Nephron progenitor cell (in vitro differentiated cells): ENCODE results near the gene ZBTB46.
"Not testable (repeated sequence)": the region's sequence is repeated elsewhere in the genome, so short reads cannot be mapped to it uniquely, and the experiment has no call there.

Experiments used
- DNase-seq: peaks from one replicate; pipeline ENCODE4 v3.0.0; 2021
- H3K27ac Mint-ChIP-seq: 2 replicates; pipeline ENCODE4 v1.8.0; 2021; ENCODE audit warnings: mild to moderate bottlenecking, moderate library complexity, mixed read lengths
- H3K27me3 Mint-ChIP-seq: 2 replicates; pipeline ENCODE4 v1.8.0; 2021; ENCODE audit warnings: mild to moderate bottlenecking, low read depth, mixed read lengths; ENCODE audit not compliant: poor library complexity
- H3K36me3 Mint-ChIP-seq: 2 replicates; pipeline ENCODE4 v1.8.0; 2021; ENCODE audit warnings: low read depth, mixed read lengths
- H3K4me1 Mint-ChIP-seq: 2 replicates; pipeline ENCODE4 v1.8.0; 2021; ENCODE audit warnings: mixed read lengths
- H3K4me3 Mint-ChIP-seq: 2 replicates; pipeline ENCODE4 v1.8.0; 2021; ENCODE audit warnings: mild to moderate bottlenecking, moderate library complexity, mixed read lengths
- H3K9me3 Mint-ChIP-seq: 2 replicates; pipeline ENCODE4 v1.8.0; 2021; ENCODE audit warnings: mild to moderate bottlenecking, moderate library complexity, mixed read lengths
- TF ChIP-seq, protein P1 (sequence below): fragments of 200-600 bp; sonication (generic); IDR thresholded peaks from 2 replicates; pipeline ENCODE4 v1.5.0; 2021; ENCODE audit warnings: antibody characterized with exemption

The ZBTB46 gene

DNA sequence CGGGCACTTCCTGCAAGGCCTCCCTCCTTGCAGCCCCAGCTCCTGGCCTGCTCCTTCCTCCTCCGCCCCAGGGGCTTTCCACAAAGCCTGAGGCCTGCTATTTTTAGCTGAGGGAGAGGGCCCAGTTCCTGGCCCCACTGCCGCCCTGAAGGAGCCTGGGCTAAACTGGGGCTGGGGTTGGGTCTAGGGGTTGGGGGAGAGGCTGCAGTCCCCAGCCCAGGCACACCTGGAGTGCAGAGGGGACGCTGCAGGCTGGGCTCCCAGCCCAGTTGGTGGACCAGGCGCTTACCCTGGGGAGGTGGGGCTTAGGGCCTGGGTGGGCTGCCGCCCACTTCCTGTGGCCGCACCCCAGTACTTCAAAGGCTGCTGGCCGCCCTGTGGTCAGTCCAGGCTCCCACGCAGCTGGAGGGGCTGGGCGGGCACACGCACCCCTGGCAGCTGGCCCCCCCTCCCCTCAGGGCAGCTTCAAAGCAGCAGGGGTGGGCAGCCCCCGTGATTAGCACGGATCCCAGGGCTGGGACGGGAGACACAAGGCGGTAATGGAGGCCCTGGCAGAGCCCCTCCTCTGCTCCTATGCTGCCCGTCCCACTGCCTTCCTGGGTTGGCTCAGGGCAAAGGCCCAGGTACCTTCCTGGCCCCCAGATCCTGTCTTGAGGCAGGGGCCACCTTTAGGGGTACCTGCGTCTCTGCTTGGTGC lies 23.2 kb upstream of the ZBTB46 start:
- Mint-ChIP-seq H3K9me3 (no peaks in the 10 kb centered on the region), H3K27me3 (peaks cover 3% of the 10 kb centered on the region), H3K4me3 (no peak overlapping the region), H3K27ac (no peak overlapping the region), H3K36me3 (no peaks in the 10 kb centered on the region), H3K4me1 (peaks cover 60% of the 10 kb centered on the region)
- TF ChIP-seq, protein P1, sequence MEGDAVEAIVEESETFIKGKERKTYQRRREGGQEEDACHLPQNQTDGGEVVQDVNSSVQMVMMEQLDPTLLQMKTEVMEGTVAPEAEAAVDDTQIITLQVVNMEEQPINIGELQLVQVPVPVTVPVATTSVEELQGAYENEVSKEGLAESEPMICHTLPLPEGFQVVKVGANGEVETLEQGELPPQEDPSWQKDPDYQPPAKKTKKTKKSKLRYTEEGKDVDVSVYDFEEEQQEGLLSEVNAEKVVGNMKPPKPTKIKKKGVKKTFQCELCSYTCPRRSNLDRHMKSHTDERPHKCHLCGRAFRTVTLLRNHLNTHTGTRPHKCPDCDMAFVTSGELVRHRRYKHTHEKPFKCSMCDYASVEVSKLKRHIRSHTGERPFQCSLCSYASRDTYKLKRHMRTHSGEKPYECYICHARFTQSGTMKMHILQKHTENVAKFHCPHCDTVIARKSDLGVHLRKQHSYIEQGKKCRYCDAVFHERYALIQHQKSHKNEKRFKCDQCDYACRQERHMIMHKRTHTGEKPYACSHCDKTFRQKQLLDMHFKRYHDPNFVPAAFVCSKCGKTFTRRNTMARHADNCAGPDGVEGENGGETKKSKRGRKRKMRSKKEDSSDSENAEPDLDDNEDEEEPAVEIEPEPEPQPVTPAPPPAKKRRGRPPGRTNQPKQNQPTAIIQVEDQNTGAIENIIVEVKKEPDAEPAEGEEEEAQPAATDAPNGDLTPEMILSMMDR, result no peak
- DNase-seq, result no peak

DNA sequence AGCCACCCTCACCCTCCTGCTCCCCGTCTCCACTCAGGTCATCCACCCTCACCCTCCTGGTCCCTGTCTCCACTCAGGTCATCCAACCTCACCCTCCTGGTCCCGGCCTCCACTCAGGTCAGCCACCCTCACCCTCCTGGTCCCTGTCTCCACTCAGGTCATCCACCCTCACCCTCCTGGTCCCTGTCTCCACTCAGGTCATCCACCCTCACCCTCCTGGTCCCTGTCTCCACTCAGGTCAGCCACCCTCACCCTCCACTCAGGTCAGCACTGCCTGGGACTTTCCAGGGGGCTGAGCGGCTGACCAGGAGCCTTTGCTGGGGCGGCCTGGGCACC lies 22.6 kb upstream of the ZBTB46 start:
- not testable (repeated sequence) for DNase-seq, H3K27me3 Mint-ChIP-seq, H3K36me3 Mint-ChIP-seq, H3K27ac Mint-ChIP-seq, H3K9me3 Mint-ChIP-seq, H3K4me3 Mint-ChIP-seq
- peaks cover 58% of the 10 kb centered on the region for H3K4me1 Mint-ChIP-seq

DNA sequence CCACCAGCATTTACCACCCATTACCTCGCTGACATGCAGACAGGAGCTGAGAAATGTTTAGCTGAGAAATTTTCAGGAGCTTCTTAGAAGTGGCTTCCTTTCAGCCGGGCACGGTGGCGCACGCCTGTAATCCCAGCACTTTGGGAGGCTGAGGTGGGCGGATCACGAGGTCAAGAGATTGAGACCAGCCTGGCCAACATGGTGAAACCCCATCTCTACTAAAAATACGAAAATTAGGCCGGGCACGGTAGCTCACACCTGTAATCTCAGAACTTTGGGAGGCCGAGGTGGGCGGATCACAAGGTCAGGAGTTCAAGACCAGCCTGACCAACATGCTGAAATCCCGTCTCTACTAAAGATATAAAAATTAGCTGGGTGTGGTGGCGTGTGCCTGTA lies 20.5 kb upstream of the ZBTB46 start:
- H3K27ac Mint-ChIP-seq, H3K4me3 Mint-ChIP-seq, DNase-seq, H3K27me3 Mint-ChIP-seq, H3K36me3 Mint-ChIP-seq, H3K9me3 Mint-ChIP-seq: not testable (repeated sequence)
- peaks cover 41% of the 10 kb centered on the region for H3K4me1 Mint-ChIP-seq

DNA sequence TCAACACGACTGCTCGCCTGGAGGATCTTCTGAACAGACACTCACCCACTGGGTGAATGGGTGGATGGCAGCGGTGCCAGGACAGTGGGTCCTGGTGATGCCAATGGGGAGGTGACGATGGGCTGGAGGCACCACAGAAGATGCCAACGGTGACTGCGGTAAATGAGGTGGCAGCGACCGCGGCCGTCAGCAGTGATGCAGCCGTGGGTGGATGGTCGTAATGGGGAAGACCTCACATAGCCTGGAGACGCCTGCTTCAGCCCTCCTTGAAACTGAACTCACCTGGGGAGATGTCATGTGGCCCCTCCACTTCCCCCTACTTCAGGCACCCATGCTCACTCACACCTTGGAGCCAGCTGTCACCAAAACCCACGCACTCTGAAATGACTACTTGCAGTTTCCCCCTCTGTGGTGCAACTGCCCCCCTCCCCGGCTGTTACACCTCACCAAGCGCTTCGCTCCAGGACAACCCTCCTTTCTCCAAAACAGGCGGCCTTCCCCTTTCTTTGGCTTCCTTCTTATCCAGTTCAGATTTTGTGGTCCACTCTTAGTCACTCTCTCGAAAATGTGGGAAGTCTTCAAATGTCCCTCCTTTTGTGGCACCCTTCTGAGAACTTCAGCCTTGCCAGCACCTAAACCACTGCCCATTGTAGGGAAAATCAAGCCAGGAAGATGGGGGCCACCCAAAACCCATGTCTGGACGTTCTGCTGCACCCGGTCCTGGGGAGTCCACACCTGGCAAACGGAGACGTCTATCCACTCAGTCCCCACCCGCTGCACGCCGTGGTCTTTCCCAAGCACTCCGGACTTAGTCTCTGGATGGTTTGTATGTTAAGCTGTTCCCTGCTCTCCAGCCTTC lies 19.9 kb upstream of the ZBTB46 start:
- peaks cover 39% of the 10 kb centered on the region for H3K4me1 Mint-ChIP-seq
- H3K27ac Mint-ChIP-seq, result peak overlapping the region; percentile 78
- DNase-seq, result no peak
- H3K9me3 Mint-ChIP-seq, result no peaks in the 10 kb centered on the region
- no peaks in the 10 kb centered on the region for H3K36me3 Mint-ChIP-seq
- TF ChIP-seq, protein P1, result no peak
- peaks cover 3% of the 10 kb centered on the region for H3K27me3 Mint-ChIP-seq
- H3K4me3 Mint-ChIP-seq, result peak overlapping the region; percentile 12

DNA sequence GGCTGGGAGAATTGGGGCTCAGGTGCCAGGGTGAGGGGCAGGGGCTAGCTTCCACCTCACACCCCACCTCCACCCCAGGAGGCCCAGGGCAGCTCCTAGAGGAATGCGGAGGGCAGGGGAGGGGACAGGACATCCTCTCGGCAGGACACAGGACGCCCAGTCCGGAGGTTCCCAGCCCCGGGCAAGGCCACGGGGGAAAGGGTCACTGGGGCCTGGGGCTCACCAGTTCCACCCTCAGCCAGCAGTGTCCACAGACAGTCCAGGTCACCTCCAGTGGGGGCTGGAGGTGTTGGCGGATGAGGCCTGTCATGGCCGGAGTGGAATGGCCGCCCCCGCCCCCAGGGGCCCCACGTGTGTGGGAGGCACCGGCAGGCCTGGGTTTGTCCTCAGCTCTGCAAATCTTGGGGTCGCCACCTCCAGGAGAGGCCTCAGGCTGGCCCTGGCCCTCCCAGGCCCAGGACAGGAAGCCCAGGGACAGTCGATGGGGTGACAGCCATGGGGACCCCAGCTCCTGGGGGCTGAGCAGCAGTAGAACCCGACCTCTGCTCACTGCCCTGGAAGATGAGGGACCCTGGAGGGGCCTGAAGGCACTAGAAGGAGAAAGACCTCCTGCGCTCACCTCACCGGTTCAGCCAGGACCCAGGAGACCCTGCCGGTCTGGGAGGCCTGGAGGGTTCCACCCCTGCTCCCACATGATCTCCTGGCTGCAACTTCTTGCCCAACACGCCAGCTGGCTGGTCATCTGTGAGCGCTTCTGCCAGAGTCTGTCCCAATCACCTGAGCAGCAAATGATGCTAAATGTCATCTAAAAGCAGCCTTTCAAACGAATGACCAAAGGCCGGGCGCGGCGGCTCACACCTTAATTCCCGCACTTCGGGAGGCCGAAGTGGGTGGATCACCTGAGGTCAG lies 17.2 kb upstream of the ZBTB46 start:
- no peaks in the 10 kb centered on the region for H3K36me3 Mint-ChIP-seq
- H3K27me3 Mint-ChIP-seq, result peaks cover 3% of the 10 kb centered on the region
- TF ChIP-seq, protein P1, result no peak
- DNase-seq, result no peak
- no peak overlapping the region for H3K4me3 Mint-ChIP-seq
- no peak overlapping the region for H3K27ac Mint-ChIP-seq
- H3K9me3 Mint-ChIP-seq, result no peaks in the 10 kb centered on the region
- peaks cover 44% of the 10 kb centered on the region for H3K4me1 Mint-ChIP-seq

DNA sequence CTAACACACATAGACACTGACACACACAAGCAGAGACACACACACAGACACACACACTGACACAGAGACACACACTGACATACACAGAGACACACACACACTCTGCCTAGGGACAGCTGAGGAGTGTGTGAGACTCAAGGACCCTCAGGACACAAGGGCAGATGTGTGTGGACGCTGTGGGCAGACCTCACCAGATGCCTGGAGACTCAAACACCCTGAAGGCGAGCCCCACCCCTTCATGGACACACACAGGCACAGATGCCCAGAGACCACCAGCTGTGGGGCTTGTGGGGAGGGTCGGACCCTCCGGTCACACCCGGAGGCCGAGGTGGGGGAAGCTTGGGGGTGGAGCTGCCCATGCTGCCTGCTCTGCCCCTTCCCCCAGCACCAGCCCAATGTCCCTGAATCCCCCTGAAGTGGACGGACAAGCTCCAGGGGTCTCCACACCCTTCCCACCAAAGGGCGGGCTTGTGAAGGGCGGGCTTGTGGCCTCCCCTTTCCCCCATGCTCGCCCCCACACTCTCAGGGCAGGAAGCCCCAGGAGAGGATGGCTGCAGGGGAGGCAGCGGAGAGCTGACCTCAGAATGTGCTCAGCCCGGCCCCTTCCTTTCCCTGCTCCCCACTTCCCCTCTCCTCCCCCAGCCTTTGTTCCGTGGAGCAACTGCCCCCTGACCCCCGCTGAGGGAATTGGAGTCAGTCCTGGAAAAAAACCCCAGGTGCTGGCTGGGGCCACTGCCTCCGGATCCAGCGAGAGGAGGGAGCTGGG lies 16.4 kb upstream of the ZBTB46 start:
- H3K9me3 Mint-ChIP-seq, result no peaks in the 10 kb centered on the region
- no peak overlapping the region for H3K27ac Mint-ChIP-seq
- peaks cover 3% of the 10 kb centered on the region for H3K27me3 Mint-ChIP-seq
- no peaks in the 10 kb centered on the region for H3K36me3 Mint-ChIP-seq
- peaks cover 47% of the 10 kb centered on the region for H3K4me1 Mint-ChIP-seq
- TF ChIP-seq, protein P1, result no peak
- no peak overlapping the region for H3K4me3 Mint-ChIP-seq
- peak; percentile 51 for DNase-seq
